Psoas muscle (tissue), 8 donors: ENCODE results near the gene ACSL6. TPM values are rescaled to one million over a fixed set of nuclear protein-coding genes. Genes with fewer than 3 reads are reported as not detected.

Experiments
- ATAC-seq, 4 donors: fragments of 200-7000 bp; cut with Tn5 transposase; one replicate each; pipeline ENCODE4 v1.9.1; 2020; ENCODE audit warnings: moderate library complexity in 3 of 4, mild to moderate bottlenecking in 2 of 4
- DNase-seq, 2 donors: peaks; one replicate each; pipeline ENCODE4 v3.0.0-alpha.2; 2020
- H3K27ac ChIP-seq: fragments of 200-600 bp; one replicate; pipeline ENCODE4 v1.8.0; 2022
- H3K27me3 ChIP-seq, 3 donors: fragments of 200-600 bp in 1 of 3; one replicate each; pipeline versions ENCODE4 v1.6.1 to v1.8.0; 2013 to 2022; ENCODE audit warnings: low read length in 2 of 3, mild to moderate bottlenecking in 2 of 3, moderate library complexity in 1 of 3; ENCODE audit not compliant: insufficient read depth in 3 of 3
- H3K36me3 ChIP-seq, 2 donors: fragments of 200-600 bp in 1 of 2; one replicate each; pipeline versions ENCODE4 v1.6.1 to v1.8.0; 2013 to 2022; ENCODE audit warnings: low read depth in 1 of 2, mild to moderate bottlenecking in 1 of 2, moderate library complexity in 1 of 2; ENCODE audit not compliant: insufficient read depth in 1 of 2
- H3K4me1 ChIP-seq: fragments of 200-600 bp; one replicate; pipeline ENCODE4 v1.8.0; 2022
- H3K4me3 ChIP-seq: fragments of 200-600 bp; one replicate; pipeline ENCODE4 v1.8.0; 2022; ENCODE audit warnings: mild to moderate bottlenecking
- H3K9me3 ChIP-seq: fragments of 200-600 bp; one replicate; pipeline ENCODE4 v1.8.0; 2022
- WGBS, 3 donors: extraction: QIAGEN DNeasy Blood & Tissue Kit; methylation state at CpG; one replicate each; pipeline versions ENCODE4 v1.1.6 to v1.1.7; 2013; 5-methylcytosine and 5-hydroxymethylcytosine counted together
- intact Hi-C, 2 donors: fragments of 100-400 bp; cut with DNase I; formaldehyde crosslinking; loops; one replicate each; pipeline versions ENCODE4 v1.11.0 to v1.14.2; 2022
- polyA plus RNA-seq, 3 donors: library from polyadenylated mRNA; stranded (reverse); fragments of 200-250 nt; gene quantifications; one replicate each; pipeline ENCODE4 v1.2.3, GENCODE V29; 2013
- total RNA-seq, 4 donors: library from RNA; stranded (reverse); fragmentation: NEBNext Ultra II Directional in 2 of 4; extraction: Animal tissue kit (Norgen Biotek cat#: 25700) in 2 of 4; gene quantifications; one replicate each; pipeline versions ENCODE4 v1.2.1 to v1.2.4, GENCODE V29; 2021 to 2023
- TF ChIP-seq, protein P1 (sequence below): fragments of 200-600 bp; IDR thresholded peaks from one replicate; pipeline ENCODE4 v1.8.0; 2022; ENCODE audit warnings: antibody characterized with exemption
- donor health status: healthy with polysubstance abuse.
- donor health status: DM: no; HTN: no; CAD: no; lungs with moderate emphysema.
- donor health status: Bipolar disorder and iron deficiency.
- donor health status: healthy.
- donor health status: DM: yes; HTN: yes; CAD: no.
- donor health status: DM: no; HTN: no; CAD: no.
- donor health status: DM: no; HTN: no; CAD: no.
- donor health status: DM: yes; HTN: yes; CAD: no.

ACSL6 gene
- total and polyA plus RNA-seq, 7 donors = 0.12 to 2.2 (median 0.52) TPM

DNA sequence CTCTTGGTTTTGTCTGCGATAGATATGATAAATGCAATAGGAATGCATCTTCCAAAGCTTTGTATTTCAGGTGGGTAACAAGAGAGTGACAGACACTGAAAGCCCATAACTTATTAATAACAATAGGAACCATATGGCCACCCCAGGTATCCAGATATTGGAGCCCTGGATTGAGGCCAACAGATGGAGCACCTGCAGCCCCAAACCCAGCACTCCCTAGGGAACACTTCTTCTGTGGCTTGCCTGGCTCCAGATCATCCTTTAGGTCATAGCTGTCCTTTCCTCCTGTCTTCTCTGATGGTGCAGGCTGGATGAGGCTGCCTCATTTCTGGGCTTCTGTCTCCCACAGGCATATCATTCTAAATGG lies 44.0 kb upstream of the ACSL6 start:
- no peaks in the 10 kb centered on the region for H3K36me3 ChIP-seq
- no peaks in the 10 kb centered on the region for H3K4me1 ChIP-seq
- H3K4me3 ChIP-seq = no peak overlapping the region
- H3K9me3 ChIP-seq = no peaks in the 10 kb centered on the region
- no peak overlapping the region for H3K27ac ChIP-seq
- ATAC-seq = no peak
- intact Hi-C loops = no loop called here
- WGBS, 3 donors = 95 to 100% (median 99%) methylated on average over 1 of the region's 1 CpG
- H3K27me3 ChIP-seq = peaks cover 0 to 3% (median 0%) of the 10 kb centered on the region in 3 donors
- no peak for DNase-seq
- TF ChIP-seq, protein P1, sequence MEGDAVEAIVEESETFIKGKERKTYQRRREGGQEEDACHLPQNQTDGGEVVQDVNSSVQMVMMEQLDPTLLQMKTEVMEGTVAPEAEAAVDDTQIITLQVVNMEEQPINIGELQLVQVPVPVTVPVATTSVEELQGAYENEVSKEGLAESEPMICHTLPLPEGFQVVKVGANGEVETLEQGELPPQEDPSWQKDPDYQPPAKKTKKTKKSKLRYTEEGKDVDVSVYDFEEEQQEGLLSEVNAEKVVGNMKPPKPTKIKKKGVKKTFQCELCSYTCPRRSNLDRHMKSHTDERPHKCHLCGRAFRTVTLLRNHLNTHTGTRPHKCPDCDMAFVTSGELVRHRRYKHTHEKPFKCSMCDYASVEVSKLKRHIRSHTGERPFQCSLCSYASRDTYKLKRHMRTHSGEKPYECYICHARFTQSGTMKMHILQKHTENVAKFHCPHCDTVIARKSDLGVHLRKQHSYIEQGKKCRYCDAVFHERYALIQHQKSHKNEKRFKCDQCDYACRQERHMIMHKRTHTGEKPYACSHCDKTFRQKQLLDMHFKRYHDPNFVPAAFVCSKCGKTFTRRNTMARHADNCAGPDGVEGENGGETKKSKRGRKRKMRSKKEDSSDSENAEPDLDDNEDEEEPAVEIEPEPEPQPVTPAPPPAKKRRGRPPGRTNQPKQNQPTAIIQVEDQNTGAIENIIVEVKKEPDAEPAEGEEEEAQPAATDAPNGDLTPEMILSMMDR = no peak

DNA sequence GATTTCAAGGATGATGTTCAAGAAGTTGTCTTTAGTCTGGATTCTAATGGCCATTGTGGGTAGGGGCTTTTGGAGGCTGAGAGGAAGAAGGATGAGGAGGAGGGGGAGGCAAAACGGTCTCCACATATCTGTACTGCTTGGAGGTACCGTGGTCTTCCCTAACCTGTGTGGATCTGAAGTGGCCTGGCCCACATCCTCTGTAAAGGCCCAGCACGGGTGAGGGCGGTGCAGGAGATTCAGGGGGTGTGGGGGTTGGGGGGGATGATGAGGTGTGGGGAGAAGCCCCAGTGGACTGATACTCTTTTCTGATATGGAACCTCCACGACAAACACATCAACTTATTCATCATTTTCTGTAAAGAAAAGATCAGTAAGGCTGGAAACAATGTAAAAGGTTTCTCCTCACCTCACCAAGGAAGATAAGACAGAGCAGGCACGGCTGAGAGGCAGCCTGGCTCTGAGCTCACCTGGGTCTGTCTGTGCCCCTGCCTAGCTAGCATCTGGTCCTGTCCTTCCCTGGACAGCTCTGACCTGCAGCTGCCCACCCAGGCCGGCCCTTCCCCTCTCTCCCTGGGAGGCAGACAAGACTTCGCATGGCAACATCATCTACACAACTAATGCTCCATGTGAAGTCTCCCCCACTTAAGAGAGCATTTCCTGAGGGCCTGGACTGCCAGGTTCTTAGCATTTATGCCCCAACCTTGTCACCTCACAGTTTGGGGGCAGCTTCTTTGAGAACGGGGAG lies 43.4 kb upstream of the ACSL6 start:
- Histone ChIP-seq H3K27me3 (peaks cover 0 to 3% (median 0%) of the 10 kb centered on the region in 3 donors), H3K36me3 (no peaks in the 10 kb centered on the region), H3K9me3 (no peaks in the 10 kb centered on the region), H3K27ac (no peak overlapping the region), H3K4me1 (no peaks in the 10 kb centered on the region), H3K4me3 (no peak overlapping the region)
- DNase-seq = peak in 1 of 2 donors; percentile 19
- ATAC-seq = no peak
- 70 to 82% (median 75%) methylated on average over 9 of the region's 9 CpGs for WGBS, 3 donors
- TF ChIP-seq, protein P1 = no peak
- intact Hi-C loops = no loop called here

DNA sequence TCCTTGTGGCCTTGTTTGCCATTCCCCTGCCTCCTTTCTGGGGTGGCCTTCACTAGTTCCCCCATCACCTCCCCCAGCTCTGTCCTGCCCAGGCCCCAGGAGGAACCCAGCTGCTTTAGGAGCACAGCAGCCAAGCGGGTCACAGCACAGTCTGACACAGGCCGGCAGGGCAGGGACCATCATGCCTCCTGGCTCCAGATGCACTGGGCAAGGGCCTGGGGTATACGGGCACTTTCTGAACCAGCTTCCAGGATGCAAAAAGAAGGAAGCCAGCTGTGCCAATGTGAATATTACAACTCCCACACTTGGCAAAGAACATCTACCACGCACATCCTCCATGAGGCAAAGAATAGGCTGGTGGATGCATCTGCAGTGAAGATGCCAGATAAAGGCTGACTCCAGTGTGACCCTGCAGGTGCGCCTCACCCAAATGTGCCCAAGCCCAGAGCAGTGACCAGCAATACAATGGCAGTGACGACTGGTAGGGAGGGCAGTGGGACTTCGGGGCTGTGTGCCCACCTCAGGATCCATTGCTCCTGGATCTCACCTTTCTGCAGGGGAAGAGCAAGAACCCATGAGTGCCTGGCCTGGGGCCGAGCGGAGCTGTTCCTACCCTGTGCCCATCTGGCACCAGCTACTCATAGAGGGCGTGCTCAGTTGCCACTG lies 42.7 kb upstream of the ACSL6 start:
- H3K27me3 ChIP-seq = peaks cover 0 to 3% (median 0%) of the 10 kb centered on the region in 3 donors
- 78 to 80% (median 78%) methylated on average over 10 of the region's 10 CpGs for WGBS, 3 donors
- H3K27ac ChIP-seq = no peak overlapping the region
- H3K36me3 ChIP-seq = no peaks in the 10 kb centered on the region
- TF ChIP-seq, protein P1 = no peak
- H3K9me3 ChIP-seq = no peaks in the 10 kb centered on the region
- no peak overlapping the region for H3K4me3 ChIP-seq
- no peaks in the 10 kb centered on the region for H3K4me1 ChIP-seq
- no peak for ATAC-seq
- intact Hi-C loops = no loop called here
- peak in 1 of 2 donors; percentile 22 for DNase-seq

DNA sequence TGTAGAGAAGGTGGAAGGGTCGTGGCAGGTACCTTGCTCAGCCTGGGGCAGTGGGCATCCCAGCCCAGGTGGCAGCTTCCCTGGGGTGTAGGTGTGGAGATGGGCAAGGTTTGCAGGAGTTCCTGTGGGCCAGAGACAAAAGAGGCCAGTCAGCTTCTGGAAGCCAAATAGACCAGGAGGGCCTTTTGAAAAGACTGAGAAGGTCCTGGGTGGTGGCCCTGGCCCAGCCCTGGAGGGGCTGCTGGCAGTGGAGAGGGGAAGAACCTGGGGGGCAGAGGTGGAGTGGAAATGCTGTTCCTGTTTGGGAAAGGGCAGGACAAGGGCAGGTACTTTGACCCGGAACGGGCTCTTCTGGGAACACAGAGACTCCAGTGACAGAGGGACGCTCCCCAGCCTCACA lies 42.0 kb upstream of the ACSL6 start:
- Histone ChIP-seq H3K27me3 (peaks cover 0 to 3% (median 0%) of the 10 kb centered on the region in 3 donors), H3K36me3 (no peaks in the 10 kb centered on the region), H3K27ac (no peak overlapping the region), H3K4me1 (no peaks in the 10 kb centered on the region), H3K9me3 (no peaks in the 10 kb centered on the region), H3K4me3 (no peak overlapping the region)
- TF ChIP-seq, protein P1 = no peak
- intact Hi-C loops = no loop called here
- ATAC-seq (no peak), DNase-seq (peak in 1 of 2 donors; percentile 11)
- WGBS, 3 donors = 86 to 95% (median 86%) methylated on average over 4 of the region's 4 CpGs
